Measurements from ENCODE around the gene PARD3B.
A peak's percentile ranks its signal among the peaks of the same experiment; 100 is the strongest.

The PARD3B gene

GRCh38 chr2:205496370-205496769 lies 951.1 kb downstream of the PARD3B start:
- no peak for DNase-seq

- DNase-seq, result no peak
Measured at GRCh38 chr2:205496772-205497171, 951.5 kb downstream of the PARD3B start.

- DNase-seq, result no peak
Measured at GRCh38 chr2:205499006-205499405, 953.7 kb downstream of the PARD3B start.

- no peak for DNase-seq
Measured at GRCh38 chr2:205500065-205500464, 954.8 kb downstream of the PARD3B start.

GRCh38 chr2:205500951-205501350 lies 955.7 kb downstream of the PARD3B start:
- DNase-seq, result no peak

GRCh38 chr2:205501826-205502225 lies 956.6 kb downstream of the PARD3B start:
- DNase-seq, result no peak

- DNase-seq, result no peak
Measured at GRCh38 chr2:205505371-205505770, 960.1 kb downstream of the PARD3B start.

- no peak for DNase-seq
Measured at GRCh38 chr2:205509655-205510054, 964.4 kb downstream of the PARD3B start.

- no peak for DNase-seq
Measured at GRCh38 chr2:205510345-205510744, 965.1 kb downstream of the PARD3B start.

GRCh38 chr2:205511221-205511620 lies 965.9 kb downstream of the PARD3B start:
- no peak for DNase-seq

- peak in 1 of 2 experiments; percentile 8 for DNase-seq
Measured at GRCh38 chr2:205511641-205512040, 966.4 kb downstream of the PARD3B start.

- DNase-seq, result no peak
Measured at GRCh38 chr2:205520311-205520710, 975.0 kb downstream of the PARD3B start.

GRCh38 chr2:205524656-205525055 lies 979.4 kb downstream of the PARD3B start:
- DNase-seq, result no peak

GRCh38 chr2:205527801-205528200 lies 982.5 kb downstream of the PARD3B start:
- DNase-seq, result no peak

GRCh38 chr2:205531072-205531471 lies 985.8 kb downstream of the PARD3B start:
- DNase-seq, result no peak

GRCh38 chr2:205531489-205532148 lies 986.3 kb downstream of the PARD3B start:
- DNase-seq, result no peak

GRCh38 chr2:205535001-205535400 lies 989.7 kb downstream of the PARD3B start:
- no peak for DNase-seq

- peak in 1 of 2 experiments; percentile 3 for DNase-seq
Measured at GRCh38 chr2:205539603-205540002, 994.3 kb downstream of the PARD3B start.

GRCh38 chr2:205540036-205540435 lies 994.8 kb downstream of the PARD3B start:
- no peak for DNase-seq

- no peak for DNase-seq
Measured at GRCh38 chr2:205543262-205543843, 998.1 kb downstream of the PARD3B start.

- no peak for DNase-seq
Measured at GRCh38 chr2:205543937-205544702, 998.8 kb downstream of the PARD3B start.

- DNase-seq, result no peak
Measured at GRCh38 chr2:205545971-205546816, 1000.9 kb downstream of the PARD3B start.

GRCh38 chr2:205555566-205556230 lies 1010.4 kb downstream of the PARD3B start:
- no peak for DNase-seq

All from SHP77 (cell line).